NCI-H1105 (cell line): ENCODE data around the gene PPBP.

Experiments
- DNase-seq: peaks from one replicate; lab custom pipeline; 2025; lab: John Stamatoyannopoulos, UW

The PPBP gene, protein sequence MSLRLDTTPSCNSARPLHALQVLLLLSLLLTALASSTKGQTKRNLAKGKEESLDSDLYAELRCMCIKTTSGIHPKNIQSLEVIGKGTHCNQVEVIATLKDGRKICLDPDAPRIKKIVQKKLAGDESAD

DNA sequence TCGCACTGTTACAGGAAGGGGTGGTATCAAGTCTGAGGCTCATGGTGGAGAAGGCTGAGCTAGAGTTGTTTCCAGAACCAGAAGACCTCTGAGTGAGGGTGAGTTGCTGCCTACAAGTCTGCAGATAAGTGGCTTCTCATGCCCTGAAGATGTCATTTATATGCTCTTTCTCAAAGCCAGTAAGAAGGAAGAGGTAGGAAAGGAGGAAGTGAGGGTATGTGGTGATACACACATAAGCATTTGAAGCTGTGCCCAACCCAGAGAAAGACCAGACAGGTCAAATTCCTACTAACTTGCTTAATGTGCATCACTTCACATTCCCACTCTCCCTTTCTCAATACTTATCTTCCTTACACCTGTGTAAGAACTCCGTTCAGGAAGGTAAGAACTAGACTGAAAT, at the start of gene PPBP:
Gene PPBP (minus strand): TSS at position 130 of the 400 bp plus-strand sequence. CDS start 87 bp downstream, at position 43.
- no peak for DNase-seq

DNA sequence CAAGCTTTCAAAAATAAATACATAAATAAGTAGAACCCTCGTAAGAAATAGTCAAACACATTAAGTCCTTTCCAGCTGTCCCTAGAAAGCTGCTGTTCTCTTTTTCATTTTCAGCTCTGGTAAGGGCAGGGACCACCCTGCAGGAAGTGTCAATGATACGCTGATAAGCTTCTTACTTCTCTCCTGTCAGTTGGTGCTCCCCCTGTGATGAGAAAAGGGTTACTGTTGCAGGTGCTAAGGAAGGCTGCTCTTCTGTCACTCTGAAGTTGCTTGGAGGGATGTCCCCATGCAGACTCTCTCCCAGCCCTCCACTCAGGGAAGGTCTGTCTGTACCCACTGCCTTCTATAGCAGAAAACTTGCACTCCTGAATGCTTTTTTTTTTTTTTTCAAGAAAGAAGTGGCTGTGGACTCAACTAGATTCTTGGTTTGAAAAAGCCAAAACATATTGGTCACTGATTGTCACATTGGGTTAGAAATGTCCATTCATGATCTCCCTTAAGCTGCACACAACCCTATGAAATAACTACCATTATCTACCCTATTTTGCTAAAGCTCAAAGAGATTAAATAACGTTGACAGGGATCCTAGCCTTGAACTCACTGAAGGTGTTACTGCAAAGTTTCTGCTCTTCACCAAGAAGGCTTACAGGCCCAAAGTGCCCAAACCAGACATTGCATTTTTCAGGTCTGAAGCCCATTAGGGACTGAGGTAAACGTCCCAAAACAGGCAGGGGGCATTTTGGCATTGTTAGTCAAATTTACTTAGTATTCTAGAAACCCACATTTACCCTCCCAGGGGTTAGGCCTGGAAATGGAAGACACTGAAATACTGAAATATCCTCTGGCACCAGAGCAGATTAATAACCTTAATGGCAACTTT, 49.3 kb upstream of the PPBP start:
- DNase-seq: no peak

DNA sequence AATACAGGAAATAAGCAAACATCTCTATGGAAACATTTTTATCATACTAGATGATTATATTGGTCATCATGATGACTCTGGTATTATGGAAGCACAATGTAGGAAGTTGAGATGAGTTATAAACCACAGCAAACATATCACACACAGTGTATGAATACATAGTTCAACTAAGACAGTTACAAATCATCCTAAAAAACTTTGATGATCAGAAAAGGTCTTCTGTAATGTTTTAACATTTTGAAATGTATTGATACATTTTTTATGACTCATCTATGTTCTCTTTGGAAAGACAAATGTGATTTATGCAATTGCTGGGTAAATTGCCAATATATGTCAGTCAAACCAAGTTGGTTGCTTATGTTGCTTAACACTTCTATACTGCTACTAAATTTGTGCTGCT, 45.7 kb upstream of the PPBP start:
- DNase-seq: no peak

DNA sequence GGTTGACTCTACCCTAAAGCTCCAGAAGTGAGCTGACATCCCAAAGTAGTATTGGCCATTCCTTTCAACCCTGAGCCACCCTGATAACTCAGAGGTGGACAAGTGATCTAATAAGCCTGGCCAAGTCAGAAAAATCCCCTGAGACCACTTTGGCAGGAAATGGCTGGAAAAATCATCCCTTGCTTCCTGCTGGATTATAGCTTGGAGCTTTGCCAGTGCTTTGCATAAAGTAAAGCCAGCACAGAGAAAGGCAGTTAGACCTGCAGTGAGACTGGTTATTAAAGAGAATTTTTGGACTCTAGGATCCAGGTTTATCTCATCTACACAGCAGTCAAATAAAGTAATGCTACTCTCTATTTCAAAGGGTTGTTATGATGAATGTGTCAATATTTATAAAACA, 44.1 kb upstream of the PPBP start:
- no peak for DNase-seq

DNA sequence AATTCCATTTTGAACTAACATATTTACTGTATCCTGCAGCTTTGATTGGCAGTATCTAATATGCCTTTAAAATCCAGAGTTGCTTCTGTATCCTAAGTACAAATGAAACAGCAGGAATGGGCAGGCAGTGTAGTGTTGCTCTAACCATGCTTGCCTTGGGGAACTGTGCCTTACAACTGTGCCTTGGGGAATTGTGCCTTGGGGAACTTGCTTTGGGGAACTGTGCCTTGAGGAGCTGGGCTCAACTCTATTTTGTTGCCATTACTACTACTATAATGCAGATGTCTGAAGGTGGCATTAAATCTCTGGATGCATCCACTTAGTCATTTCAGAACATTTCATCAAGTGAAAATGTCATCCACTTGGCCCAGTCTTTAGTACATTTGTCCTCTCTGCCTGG, 43.6 kb upstream of the PPBP start:
- DNase-seq: no peak

GRCh38 chr4:74030285-74030684, 42.3 kb upstream of the PPBP start:
- no peak for DNase-seq

GRCh38 chr4:74028504-74028903, 40.5 kb upstream of the PPBP start:
- DNase-seq: no peak

DNA sequence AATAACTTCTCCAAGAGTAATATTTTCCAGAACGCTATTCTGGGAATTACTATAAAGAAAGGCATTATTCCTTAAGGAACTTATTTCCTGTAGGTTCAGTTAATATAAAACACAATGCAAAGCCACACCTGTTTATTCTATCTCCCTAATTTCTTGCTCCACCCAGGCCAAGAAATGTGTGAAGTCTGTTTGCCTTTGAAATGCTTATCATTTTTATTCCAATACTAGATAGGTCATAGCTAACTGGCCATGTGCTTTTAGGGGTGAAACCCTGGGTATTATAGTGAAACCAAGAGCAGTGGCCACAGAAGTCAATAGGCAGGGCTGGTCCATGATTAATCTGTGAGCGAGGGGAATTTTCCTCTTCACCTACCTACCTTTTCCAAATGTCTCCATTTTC, 35.7 kb upstream of the PPBP start:
- no peak for DNase-seq

DNA sequence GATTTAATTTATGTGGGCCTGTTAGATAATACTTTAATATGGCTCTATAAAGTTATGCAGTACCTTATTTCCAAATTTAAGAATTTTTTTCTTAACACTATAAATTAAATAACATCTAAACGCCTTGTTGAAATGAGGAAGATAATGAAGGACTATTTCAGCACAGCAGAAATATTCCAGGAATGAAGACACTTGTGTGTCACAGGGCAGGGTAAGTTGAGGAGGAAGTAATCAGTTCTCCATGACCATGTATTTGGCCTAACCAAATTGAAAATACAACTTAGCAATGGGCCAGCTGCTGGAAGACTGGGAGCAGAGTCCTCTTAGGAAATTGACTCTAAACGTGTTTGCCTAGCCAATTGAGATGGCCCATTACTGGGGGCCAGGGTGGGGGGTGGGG, 33.6 kb upstream of the PPBP start:
- DNase-seq: no peak

DNA sequence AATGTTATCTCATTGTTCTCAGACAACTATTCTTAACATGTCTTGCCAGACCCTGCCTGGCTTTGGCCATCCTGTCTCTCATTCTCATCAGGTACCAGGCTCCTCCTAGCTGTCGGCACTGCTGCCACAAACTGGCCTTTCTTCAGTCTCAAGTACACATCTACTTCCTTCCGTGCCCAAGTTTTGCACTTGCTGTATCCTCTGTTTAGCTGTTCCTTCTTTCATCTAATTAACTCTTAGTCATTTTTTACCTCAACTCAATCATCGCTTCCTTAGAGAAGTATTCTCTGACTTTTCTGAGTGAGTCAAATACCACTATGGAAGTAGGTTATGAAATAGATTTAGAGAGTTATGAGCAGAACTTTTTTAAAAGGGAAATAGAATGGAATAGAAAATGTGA, 30.8 kb upstream of the PPBP start:
- no peak for DNase-seq

DNA sequence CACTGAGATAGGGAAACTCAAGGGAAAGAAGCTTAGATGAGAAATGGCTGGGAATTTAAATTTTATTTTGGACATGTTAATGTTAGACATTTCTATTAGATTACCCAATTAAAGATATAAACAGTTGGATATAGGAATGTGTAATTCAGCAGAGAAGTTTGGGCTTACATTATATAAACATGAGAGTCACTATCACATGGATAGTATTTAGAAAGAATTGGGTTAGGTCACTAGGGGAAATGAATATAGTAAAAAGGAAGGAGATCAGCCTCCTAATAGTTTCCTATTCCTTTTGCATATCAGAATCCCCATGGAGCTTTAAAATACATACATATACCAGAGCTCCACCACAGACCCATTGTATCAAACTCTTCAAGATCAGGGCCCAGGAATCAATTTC, 30.1 kb upstream of the PPBP start:
- no peak for DNase-seq

- no peak for DNase-seq
These were observed 28.1 kb upstream of the PPBP start for GRCh38 chr4:74016068-74016467.

DNA sequence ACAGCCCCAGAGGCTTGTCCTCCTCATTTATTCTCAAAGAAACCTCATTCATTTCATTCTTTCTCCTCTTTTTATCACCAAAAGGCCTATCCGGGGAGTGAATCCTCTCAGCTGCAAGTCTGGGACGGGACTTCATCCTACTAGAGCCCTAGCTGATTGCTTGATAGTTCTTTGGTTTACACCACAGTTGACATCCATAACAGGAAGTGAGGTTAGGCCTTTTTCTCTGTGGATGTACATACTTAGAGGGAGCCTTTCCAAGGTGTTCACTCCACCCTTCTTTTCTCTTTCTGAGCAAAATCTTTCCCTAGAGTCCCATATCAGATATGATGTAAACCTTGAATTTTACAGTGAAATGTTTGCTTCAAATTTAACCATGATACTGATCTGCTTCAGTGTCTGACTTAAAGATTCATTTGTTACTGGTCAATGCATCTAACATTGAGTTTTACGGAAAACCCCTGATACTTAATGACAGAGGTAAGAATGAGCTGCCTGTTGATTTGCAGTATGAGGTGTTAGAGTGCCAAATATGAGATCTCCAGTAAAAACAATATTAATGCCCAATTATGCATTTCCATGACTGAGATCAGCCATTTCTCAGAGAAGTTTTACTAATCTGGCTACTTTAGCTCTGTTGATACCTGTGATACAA, 27.3 kb upstream of the PPBP start:
- no peak for DNase-seq

DNA sequence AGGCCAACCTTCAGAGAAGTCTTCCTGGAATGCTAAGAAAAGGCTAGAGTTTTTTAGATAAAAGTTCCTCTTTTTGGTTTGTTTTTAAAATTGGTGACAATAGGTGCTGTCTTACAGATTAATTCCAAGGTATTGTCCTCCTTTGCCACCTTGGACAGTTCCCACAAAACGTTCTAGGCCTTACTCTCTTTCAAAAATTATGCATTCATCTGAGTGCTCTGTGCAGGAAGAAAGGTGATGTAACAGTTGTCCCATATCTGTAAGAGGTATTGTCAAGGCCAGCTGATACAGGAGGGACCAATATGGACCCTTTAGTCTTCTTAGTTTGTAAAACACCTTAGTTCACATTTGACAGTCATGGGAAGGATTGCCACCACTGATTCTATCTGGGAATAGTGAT, 26.3 kb upstream of the PPBP start:
- DNase-seq: no peak

GRCh38 chr4:74013264-74013663, 25.3 kb upstream of the PPBP start:
- DNase-seq: no peak

DNA sequence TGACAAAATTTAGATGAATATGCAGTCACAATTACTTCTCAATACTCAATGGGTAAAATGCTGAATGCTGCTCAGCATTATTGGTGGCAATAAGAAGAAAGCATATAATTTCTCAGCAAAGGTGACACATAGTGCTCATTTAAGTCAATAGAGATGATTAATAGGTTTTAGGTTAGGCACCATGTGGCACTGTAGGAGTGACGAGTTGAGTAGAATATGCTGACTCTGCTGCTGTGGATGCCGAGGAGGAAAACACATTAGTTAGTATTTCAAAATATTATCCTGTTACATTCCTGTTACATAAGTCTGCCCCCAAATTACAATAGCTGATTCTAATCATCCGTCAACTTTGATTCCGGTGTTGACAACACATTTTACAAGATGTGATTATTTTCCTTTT, 24.1 kb upstream of the PPBP start:
- DNase-seq: no peak

GRCh38 chr4:74009307-74009706, 21.3 kb upstream of the PPBP start:
- no peak for DNase-seq

DNA sequence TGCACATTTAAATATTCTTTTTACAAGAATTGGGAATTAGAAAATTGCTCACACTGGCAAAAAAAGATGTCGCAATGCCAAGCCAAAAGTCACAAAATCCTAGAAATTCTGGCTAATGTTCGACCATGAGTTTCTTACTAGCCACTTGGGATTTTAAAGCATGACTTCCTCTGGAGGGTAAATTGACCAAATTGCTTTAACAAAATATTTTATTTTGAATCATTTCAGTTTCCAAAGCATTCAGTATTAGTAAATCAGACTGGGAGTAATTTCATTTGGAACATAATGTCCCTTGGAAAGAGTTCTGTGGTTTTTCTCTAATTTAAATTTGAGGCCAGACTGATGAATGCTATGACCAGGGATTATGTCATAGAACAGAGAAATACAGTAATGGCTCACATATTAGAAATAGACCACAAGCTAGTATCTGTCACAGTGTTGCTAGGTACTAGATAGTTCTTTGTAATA, 18.1 kb upstream of the PPBP start:
- DNase-seq: no peak

DNA sequence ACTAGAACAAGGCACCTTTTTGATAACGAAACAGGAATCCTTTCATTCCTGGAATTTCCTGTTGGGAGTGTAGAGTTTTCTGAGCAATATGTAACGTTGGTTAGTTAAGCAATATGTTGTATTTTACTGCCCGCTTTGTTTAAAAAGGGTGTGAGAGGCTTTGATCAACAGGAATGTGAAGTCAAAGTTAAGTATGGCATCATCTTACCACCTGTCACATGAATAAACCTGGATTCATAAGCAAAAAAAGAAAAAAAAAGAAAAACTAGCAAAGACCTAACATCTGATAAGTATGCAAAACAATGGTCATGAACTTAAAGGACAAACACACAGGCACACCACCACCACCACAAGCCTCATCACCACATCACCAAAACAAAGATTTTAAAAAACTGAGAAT, 17.5 kb upstream of the PPBP start:
- no peak for DNase-seq

DNA sequence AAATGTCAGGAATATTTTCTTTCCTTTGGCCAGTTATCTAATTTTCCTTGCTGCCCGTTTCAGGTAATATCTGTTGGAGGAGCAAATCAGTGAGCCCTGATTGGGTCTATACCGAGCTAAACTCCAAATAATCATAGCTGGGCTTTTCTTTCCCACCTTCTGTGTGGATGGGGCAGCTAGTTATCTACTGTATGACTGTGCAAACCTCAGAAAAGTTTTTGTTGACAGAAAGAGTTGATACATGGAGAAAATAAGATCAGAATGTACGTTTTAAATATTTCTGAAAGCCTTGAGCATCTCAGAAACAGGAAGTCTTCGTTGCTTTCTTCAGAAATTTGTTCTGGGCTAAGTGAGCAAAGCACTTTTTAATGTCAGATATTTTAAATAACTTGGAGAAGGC, 16.7 kb upstream of the PPBP start:
- no peak for DNase-seq

DNA sequence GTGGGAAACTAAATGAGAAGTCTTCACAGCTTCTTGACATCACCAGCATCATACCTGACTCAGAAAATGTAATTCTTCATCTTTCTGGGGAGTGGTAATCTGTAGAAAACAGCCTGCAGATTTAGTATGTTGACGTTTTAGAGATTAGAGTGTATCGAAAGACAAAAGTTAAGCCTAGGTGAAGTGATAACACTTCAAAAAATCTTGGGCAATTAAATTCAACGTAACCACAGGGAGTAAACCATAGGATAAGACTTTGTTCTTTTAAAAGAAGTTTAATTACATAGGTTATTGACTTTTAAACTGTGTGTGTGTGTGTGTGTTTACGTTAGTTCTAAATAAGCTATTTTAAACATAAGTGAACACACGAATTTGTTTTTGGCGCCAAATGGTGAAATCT, 12.3 kb upstream of the PPBP start:
- no peak for DNase-seq

DNA sequence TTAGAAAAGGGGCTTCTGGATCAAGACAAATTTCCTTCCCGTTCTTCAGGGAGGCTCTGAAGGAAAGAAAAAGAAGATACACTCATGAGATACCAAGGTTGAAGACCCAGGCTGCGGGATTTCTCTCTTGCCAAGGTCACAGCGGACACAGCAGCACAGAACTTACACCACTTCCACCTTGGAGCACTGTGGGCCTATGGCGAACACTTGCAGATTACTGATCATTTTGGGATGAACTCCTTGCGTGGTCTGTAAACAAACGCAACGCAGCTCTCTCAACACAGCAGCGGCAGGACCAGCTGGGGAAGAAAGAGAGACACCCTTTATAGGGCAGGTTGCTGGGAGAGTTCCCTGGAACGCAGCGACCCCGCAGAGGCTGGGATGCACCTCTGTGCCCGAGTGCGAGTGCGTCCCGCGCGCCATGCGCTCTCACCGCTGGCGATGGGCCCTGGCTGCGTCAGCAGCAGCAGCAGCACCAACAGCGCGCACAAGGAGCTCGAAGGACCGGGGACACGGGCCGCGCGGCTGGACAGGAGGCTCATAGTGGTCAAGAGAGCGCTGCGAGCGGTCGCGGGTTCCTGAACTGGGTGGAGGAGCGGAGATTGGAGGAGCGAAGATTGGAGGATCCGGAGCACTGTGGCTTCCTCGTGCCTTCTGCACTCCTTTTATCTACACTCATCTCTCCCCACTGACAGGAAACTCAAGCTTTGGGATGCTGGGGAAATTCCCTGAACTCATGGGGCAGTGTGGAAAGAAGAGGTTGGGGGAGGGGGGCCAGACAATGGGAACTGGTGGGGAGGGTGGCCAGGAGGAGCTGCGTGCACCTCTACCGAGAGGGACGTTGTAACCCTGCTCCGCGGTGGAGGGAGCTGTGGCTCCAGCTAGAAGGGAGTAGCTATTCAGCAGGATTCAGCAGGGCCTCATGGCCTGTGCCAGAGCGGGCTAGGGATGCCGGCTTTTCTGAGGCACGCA, 10.3 kb upstream of the PPBP start, which contains the start of gene CXCL5:
Gene CXCL5 (minus strand): TSS at position 638 of the 972 bp plus-strand sequence. CDS start 96 bp downstream, at position 542.
- DNase-seq: no peak
